Umbilical cord (tissue), 2 donors: Measurements from ENCODE around the gene IFNA10. TPM values are rescaled to one million over a fixed set of nuclear protein-coding genes. Genes with fewer than 3 reads are reported as not detected.
A peak's percentile ranks its signal among the peaks of the same experiment; 100 is the strongest.
"Not testable (repeated sequence)": the region's sequence is repeated elsewhere in the genome, so short reads cannot be mapped to it uniquely, and the experiment has no call there.

Experiments used
- DNase-seq: peaks from one replicate; pipeline ENCODE4 v3.0.0-alpha.2; 2015; ENCODE audit warnings: low spot score
- total RNA-seq: library from RNA; depleted of rRNA; stranded (reverse); fragments of >200 nt; gene quantifications from one replicate; pipeline ENCODE4 v1.2.3, GENCODE V29; 2014; ENCODE audit warnings: low replicate concordance; ENCODE audit not compliant: insufficient read depth

The IFNA10 gene
- total RNA-seq, 1 donor from 2014 or later, result 2.6 TPM

DNA sequence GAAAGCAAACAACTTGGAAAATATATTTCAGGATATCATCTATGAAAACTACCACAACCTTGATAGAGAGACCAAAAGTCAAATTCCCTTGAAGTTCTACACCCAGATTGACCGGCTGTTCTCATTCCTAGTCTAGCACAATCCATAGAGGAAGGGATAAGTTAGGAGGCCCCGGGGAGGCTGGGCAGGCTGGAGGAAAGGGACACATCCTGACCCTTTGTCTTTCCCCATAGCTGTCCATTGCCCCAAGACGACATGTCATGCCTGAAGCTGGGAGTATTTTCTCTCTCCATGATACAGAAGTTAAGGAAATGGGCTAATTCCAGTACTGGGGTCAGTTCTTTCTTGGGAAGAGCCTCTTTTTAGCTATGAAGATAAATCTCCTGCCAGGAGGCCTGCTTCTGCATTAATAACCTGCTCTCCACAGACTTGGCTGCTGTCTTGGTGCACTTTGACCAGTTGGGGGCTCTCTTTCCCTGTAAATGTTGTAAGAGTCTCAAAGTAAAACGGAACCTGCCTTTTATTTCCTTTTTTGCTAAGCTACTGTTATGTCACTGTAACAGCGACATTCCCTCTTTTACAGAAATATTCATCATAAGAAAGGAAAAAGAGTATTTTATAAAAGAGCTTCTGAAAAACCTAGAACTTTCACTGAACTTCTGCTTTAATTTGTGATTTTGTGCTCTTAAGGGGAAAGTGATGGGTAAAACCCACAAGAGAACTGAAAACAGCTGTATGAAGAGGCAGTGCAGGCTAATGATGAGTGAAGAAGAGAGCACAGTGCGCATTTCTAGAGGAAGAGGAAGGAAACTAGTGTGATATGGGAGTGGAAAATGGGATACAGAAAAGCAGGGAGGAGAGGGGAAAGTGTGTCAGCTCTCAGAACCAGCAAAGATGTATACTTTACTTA, 11.8 kb downstream of the IFNA10 start:
- peak; percentile 4 for DNase-seq

- DNase-seq, result not testable (repeated sequence)
Measured at GRCh38 chr9:21187487-21187886, 19.5 kb downstream of the IFNA10 start, which contains the start of gene IFNA4. TSS of gene IFNA4 (minus strand) at chr9:21187587. CDS start at chr9:21187531, 56 bp downstream.

DNA sequence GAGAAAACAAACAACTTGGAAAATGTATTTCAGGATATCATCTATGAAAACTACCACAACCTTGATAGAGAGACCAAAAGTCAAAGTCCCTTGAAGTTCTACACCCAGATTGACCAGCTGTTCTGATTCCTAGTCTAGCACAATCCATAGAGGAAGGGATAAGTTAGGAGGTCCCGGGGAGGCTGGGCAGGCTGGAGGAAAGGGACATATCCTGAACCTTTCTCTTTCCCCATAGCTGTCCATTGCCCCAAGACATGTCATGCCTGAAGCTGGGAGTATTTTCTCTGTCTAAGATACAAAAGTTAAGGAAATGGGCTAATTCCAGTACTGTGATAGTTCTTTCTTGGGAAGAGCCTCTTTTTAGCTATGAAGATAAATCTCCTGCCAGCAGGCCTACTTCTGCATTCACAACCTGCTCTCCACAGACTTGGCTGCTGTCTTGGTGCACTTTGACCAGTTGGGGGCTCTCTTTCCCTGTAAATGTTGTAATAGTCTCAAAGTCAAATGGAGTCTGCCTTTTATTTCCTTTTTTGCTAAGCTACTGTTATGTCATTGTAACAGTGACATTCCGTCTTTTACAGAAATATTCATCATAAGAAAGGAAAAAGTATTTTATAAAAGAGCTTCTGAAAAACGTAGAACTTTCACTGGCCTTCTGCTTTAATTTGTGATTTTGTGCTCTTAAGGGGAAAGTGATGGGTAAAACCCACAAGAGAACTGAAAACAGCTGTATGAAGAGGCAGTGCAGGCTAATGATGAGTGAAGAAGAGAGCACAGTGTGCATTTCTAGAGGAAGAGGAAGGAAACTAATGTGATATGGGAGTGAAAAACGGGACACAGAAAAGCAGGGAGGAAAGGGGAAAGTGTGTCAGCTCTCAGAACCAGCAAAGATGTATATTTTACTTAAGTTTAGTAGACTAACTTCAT, 23.9 kb downstream of the IFNA10 start:
- peak; percentile 6 for DNase-seq

DNA sequence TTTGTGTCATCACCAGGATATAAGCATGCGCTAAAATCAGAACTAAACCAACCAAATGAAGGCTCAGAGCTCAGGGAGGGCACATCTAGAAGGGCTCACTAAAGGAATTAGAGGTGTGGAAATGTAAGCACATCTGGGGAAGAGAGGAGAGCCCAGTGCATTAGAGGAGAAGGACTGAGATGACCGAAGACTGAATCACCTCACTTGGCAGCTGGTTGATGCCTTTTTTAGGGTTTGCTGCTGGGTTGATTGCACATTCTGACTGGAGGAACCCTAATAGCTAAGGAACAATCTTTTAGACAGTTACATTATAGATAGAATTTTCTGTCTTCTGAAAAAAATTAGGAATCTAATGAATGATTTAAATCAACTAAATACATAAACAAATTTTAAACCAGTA, 32.3 kb downstream of the IFNA10 start:
- no peak for DNase-seq

DNA sequence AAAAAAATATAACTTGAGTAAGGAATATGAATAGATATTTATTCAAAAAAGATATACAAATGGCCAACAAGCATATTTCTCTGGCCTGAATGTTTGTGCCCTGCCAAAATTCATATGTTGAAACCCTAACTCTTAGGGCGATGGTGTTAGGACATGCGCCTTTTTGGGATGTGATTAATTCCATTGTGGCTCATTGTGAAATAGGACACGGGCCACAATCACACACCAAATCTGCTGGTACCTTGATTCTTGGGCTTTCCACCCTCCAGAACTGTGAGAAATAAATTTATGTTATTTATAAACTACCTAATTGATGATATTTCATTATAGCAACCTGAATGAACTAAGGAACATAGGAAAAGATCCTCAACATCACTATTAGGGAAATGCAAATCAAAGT, 34.8 kb downstream of the IFNA10 start:
- DNase-seq, result no peak

GRCh38 chr9:21171351-21171750, 35.6 kb downstream of the IFNA10 start:
- no peak for DNase-seq

DNA sequence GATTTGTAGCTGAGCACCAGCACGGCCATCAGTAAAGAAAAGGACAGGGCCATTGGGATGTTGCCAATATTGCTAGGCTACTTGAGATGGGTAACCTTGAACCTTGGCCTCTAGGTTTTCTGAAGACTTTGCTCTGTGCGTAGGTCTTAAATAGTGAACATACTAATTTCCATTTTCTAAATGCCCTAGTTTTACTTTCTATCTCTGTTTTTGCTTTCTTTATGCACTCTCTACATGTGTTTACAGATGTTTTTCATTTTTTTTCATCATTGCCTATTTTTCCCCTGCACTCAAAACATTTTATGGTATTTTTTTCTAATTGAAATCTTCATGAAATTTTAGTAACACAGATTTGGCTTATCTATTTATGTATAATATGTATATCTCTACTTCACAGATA, 40.4 kb downstream of the IFNA10 start, which contains the start of gene IFNA21:
Gene IFNA21 (minus strand): TSS at position 101 of the 400 bp plus-strand sequence. CDS start 48 bp downstream, at position 53.
- DNase-seq, result not testable (repeated sequence)

DNA sequence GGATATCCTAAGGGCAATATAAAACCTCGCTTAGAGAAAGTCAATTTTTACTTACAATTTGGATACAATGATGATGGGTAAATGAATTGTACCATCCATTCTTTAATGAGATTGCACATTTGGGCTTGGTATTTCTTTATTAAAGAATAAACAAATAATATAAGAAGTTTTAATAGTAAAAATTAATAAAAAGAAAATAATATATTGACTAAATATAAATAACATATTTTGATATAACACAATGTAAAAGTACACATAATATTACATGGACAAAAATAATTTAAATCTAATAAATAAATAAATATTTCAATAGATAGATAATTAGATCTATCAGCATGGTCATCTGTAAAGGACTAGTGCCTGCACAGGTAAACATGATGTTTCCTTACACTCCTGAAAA, 41.4 kb downstream of the IFNA10 start:
- no peak for DNase-seq

- no peak for DNase-seq
Measured at GRCh38 chr9:21160178-21160577, 46.8 kb downstream of the IFNA10 start.

Other genes with a start within 250 kb of the IFNA10 start
- gene HACD4, start 175.5 kb downstream of the IFNA10 start, total RNA-seq, result 8.7 TPM
- 5.8 TPM for gene IFNB1, start 129.2 kb downstream of the IFNA10 start, total RNA-seq
- 0.48 TPM for gene IFNW1, start 65.3 kb downstream of the IFNA10 start, total RNA-seq
- 18.5 TPM for gene IFNA21, start 40.5 kb downstream of the IFNA10 start, total RNA-seq
- gene IFNA4, start 19.6 kb downstream of the IFNA10 start, total RNA-seq, result 5.1 TPM
- gene IFNA7, start 4.9 kb downstream of the IFNA10 start, total RNA-seq, result 4.8 TPM
- 0.72 TPM for gene IFNA16, start 10.2 kb upstream of the IFNA10 start, total RNA-seq
- gene IFNA17, start 21.1 kb upstream of the IFNA10 start, total RNA-seq, result 3.1 TPM
- gene IFNA14, start 32.9 kb upstream of the IFNA10 start, total RNA-seq, result 3.1 TPM
- gene IFNA5, start 98.2 kb upstream of the IFNA10 start, total RNA-seq, result not detected
- 42.9 TPM for gene KLHL9, start 128.3 kb upstream of the IFNA10 start, total RNA-seq
- 0.72 TPM for gene IFNA6, start 143.7 kb upstream of the IFNA10 start, total RNA-seq
- gene IFNA13, start 160.9 kb upstream of the IFNA10 start, total RNA-seq, result 8.2 TPM
- 5.8 TPM for gene IFNA2, start 178.3 kb upstream of the IFNA10 start, total RNA-seq
- 8.4 TPM for gene IFNA8, start 202.0 kb upstream of the IFNA10 start, total RNA-seq
- gene IFNA1, start 233.3 kb upstream of the IFNA10 start, total RNA-seq, result not detected